Measurements from ENCODE around the gene PHF19.

DNA sequence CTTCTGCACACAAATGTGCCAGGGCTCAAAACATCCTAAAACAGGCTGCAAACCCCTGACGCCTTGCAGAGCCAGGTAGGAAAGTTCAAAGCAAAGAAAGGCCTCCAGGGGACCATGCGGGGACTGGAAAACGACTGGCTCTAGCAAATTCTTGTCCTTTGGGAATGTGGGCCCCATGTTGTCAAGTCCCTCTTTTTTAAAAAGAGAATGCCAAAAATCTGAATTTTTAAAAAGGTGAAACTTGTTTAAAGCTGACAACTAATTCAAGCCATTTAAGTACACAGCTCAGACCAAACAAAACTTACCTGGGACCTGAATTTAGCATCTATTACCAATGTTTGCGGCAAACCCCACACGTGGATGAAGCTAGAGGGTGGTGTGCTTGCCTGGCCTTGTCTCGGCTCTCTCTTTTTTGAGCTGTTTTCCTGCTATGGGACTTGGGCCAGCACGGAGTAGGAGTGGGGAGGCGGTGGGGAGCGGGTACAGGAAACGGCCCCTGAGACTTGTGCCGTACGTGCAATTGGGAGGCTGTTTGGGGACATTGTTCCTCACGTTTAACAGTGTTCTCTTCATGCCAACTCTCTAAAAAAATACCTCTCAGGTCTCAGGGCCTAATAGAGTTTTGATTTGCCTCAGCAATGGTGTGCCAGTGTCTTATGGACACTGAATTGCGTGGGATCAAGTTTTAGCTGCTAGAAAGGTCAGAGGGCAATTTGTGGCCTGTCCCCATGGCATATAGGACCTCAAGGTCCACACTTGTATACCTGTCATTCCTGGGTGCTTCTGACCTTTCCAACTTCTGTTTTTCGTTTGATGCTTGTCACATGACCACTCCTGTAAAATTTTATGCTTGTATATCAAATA is 15.1 kb upstream of the PHF19 start:
- TF ChIP-seq EZH2phosphoT487 (IDR thresholded peaks at IDR 0.05; ENCODE audit: insufficient read depth, low read depth) (no peak), EZH2 (IDR thresholded peaks at IDR 0.05; ENCODE audit: insufficient read depth, poor library complexity, severe bottlenecking) (no peak)

Measured in GM23248 (cell line).